Measurements from ENCODE around the gene KCNH3. TPM values are rescaled to one million over a fixed set of nuclear protein-coding genes. Genes with fewer than 3 reads are reported as not detected.

The KCNH3 gene
- total RNA-seq, 1 donor from 2014 or later = not detected

DNA sequence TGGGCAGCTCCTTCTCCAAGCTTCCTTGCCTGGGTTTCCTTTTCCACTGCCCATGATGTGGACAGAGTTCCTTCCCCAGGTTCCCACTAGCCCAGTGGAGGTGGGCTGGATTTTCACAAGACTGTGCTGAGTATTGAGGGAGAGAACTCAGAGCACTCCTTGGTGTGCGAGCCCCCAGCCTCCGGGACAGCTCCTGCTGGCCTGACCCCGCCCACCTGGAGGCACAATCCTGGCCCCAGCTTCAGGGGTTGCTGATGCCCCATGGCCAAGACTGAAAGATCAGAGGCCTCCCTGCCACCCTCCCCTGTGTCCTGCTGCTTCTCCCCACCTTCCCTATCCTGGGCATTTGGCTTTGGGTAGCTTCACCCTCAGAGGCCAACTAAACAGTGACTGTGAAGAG, 7.7 kb downstream of the KCNH3 start:
- Mint-ChIP-seq H3K9me3 (peaks cover 2% of the 10 kb centered on the region), H3K4me3 (no peak overlapping the region), H3K36me3 (peaks cover 2% of the 10 kb centered on the region), H3K4me1 (peaks cover 24% of the 10 kb centered on the region), H3K27ac (no peak overlapping the region), H3K27me3 (ENCODE audit: insufficient read depth, low read depth) (peaks cover 36% of the 10 kb centered on the region)
- peaks cover under 1% of the 10 kb centered on the region for H4K20me1 ChIP-seq (ENCODE audit: low read depth)
- H3K9ac ChIP-seq = no peak overlapping the region
- H3K79me2 ChIP-seq (ENCODE audit: low read depth) = no peaks in the 10 kb centered on the region
- H3K27me3 ChIP-seq = peaks cover 96% of the 10 kb centered on the region
- no peak overlapping the region for H2AFZ ChIP-seq (replicated peaks)
- no peak for DNase-seq (ENCODE audit: low spot score)
- no peak for TF ChIP-seq EZH2phosphoT487 (IDR thresholded peaks at IDR 0.05)
- TF ChIP-seq EZH2 (IDR thresholded peaks at IDR 0.05) = no peak
- TF ChIP-seq CTCF (IDR thresholded peaks at IDR 0.05) = no peak
- H3F3A ChIP-seq (ENCODE audit: low read depth) = peaks cover 6% of the 10 kb centered on the region
- H3K27ac ChIP-seq = no peak overlapping the region
- no peaks in the 10 kb centered on the region for H3K36me3 ChIP-seq
- H3K4me1 ChIP-seq = peaks cover 14% of the 10 kb centered on the region
- H3K4me3 ChIP-seq = no peak overlapping the region
- H3K9me3 ChIP-seq (ENCODE audit: low read depth) = no peaks in the 10 kb centered on the region
- no peak overlapping the region for H3K4me2 ChIP-seq

GRCh38 chr12:49547090-49547690, 8.4 kb downstream of the KCNH3 start:
- peaks cover 96% of the 10 kb centered on the region for H3K27me3 ChIP-seq
- peaks cover 6% of the 10 kb centered on the region for H3F3A ChIP-seq (ENCODE audit: low read depth)
- peaks cover 14% of the 10 kb centered on the region for H3K4me1 ChIP-seq
- no peak for TF ChIP-seq CTCF (IDR thresholded peaks at IDR 0.05)
- TF ChIP-seq EZH2phosphoT487 (IDR thresholded peaks at IDR 0.05) = no peak
- TF ChIP-seq EZH2 (IDR thresholded peaks at IDR 0.05) = no peak
- H2AFZ ChIP-seq (replicated peaks) = no peak overlapping the region
- no peak overlapping the region for H3K4me3 Mint-ChIP-seq
- H3K27ac ChIP-seq = no peak overlapping the region
- H3K27me3 Mint-ChIP-seq (ENCODE audit: insufficient read depth, low read depth) = peaks cover 32% of the 10 kb centered on the region
- H3K9me3 Mint-ChIP-seq = peaks cover 2% of the 10 kb centered on the region
- H3K36me3 ChIP-seq = no peaks in the 10 kb centered on the region
- H3K4me1 Mint-ChIP-seq = peaks cover 24% of the 10 kb centered on the region
- H3K9me3 ChIP-seq (ENCODE audit: low read depth) = no peaks in the 10 kb centered on the region
- H3K4me3 ChIP-seq = no peak overlapping the region
- H3K9ac ChIP-seq = no peak overlapping the region
- H3K79me2 ChIP-seq (ENCODE audit: low read depth) = no peaks in the 10 kb centered on the region
- DNase-seq (ENCODE audit: low spot score) = no peak
- no peak overlapping the region for H3K27ac Mint-ChIP-seq
- no peaks in the 10 kb centered on the region for H4K20me1 ChIP-seq (ENCODE audit: low read depth)
- H3K36me3 Mint-ChIP-seq = peaks cover 2% of the 10 kb centered on the region
- no peak overlapping the region for H3K4me2 ChIP-seq

GRCh38 chr12:49548481-49548821, 9.6 kb downstream of the KCNH3 start:
- H2AFZ ChIP-seq (replicated peaks) = peak overlapping the region; percentile 99
- H3K27me3 ChIP-seq = peaks cover 94% of the 10 kb centered on the region
- H3K4me1 Mint-ChIP-seq = peaks cover 22% of the 10 kb centered on the region

More at GRCh38 chr12:49548481-49548821, 9.6 kb downstream of the KCNH3 start:
- Mint-ChIP-seq H3K36me3 (peaks cover 2% of the 10 kb centered on the region), H3K27me3 (ENCODE audit: insufficient read depth, low read depth) (peaks cover 28% of the 10 kb centered on the region), H3K27ac (no peak overlapping the region), H3K9me3 (peaks cover 2% of the 10 kb centered on the region), H3K4me3 (no peak overlapping the region)
- DNase-seq (ENCODE audit: low spot score) = no peak
- TF ChIP-seq EZH2 (IDR thresholded peaks at IDR 0.05) (no peak), EZH2phosphoT487 (IDR thresholded peaks at IDR 0.05) (no peak), CTCF (IDR thresholded peaks at IDR 0.05) (no peak)
- Histone ChIP-seq H3K4me2 (peak overlapping the region; percentile 70), H4K20me1 (ENCODE audit: low read depth) (no peaks in the 10 kb centered on the region), H3K9me3 (ENCODE audit: low read depth) (no peaks in the 10 kb centered on the region), H3K79me2 (ENCODE audit: low read depth) (no peaks in the 10 kb centered on the region), H3K4me1 (peaks cover 14% of the 10 kb centered on the region), H3K4me3 (peak overlapping the region; percentile 29), H3F3A (ENCODE audit: low read depth) (peaks cover 6% of the 10 kb centered on the region), H3K9ac (no peak overlapping the region), H3K27ac (no peak overlapping the region), H3K36me3 (no peaks in the 10 kb centered on the region)

All from neural progenitor cell (in vitro differentiated cells).